Stimulated activated naive CD8-positive, alpha-beta T cell treated with anti-CD3 and anti-CD28 coated beads, Interleukin-15, amount 100 ng/mL, for 72 hours (primary cell): ENCODE results near the gene ACAP2.

Source experiments
- ATAC-seq: fragments of 150-1000 bp; cut with Tn5 transposase; 2 replicates; pipeline ENCODE4 v1.10.0; 2021; ENCODE audit warnings: mild to moderate bottlenecking, moderate library complexity
- DNase-seq, 2 donors: peaks; one replicate each; pipeline ENCODE4 v3.0.0; 2021 to 2022
- H3K27ac Mint-ChIP-seq, 2 donors: one replicate each; pipeline ENCODE4 v1.8.0; 2022; ENCODE audit warnings: mild to moderate bottlenecking in 2 of 2, mixed read lengths in 2 of 2, moderate library complexity in 2 of 2
- H3K27me3 Mint-ChIP-seq: one replicate; pipeline ENCODE4 v1.8.0; 2022; ENCODE audit warnings: mixed read lengths
- H3K4me1 Mint-ChIP-seq: one replicate; pipeline ENCODE4 v1.8.0; 2022; ENCODE audit warnings: mild to moderate bottlenecking, mixed read lengths
- H3K4me3 Mint-ChIP-seq, 2 donors: one replicate each; pipeline ENCODE4 v1.8.0; 2022; ENCODE audit warnings: mild to moderate bottlenecking in 2 of 2, mixed read lengths in 2 of 2, moderate library complexity in 1 of 2
- H3K9me3 Mint-ChIP-seq, 2 donors: one replicate each; pipeline ENCODE4 v1.8.0; 2022; ENCODE audit warnings: mixed read lengths in 2 of 2

Gene ACAP2

DNA sequence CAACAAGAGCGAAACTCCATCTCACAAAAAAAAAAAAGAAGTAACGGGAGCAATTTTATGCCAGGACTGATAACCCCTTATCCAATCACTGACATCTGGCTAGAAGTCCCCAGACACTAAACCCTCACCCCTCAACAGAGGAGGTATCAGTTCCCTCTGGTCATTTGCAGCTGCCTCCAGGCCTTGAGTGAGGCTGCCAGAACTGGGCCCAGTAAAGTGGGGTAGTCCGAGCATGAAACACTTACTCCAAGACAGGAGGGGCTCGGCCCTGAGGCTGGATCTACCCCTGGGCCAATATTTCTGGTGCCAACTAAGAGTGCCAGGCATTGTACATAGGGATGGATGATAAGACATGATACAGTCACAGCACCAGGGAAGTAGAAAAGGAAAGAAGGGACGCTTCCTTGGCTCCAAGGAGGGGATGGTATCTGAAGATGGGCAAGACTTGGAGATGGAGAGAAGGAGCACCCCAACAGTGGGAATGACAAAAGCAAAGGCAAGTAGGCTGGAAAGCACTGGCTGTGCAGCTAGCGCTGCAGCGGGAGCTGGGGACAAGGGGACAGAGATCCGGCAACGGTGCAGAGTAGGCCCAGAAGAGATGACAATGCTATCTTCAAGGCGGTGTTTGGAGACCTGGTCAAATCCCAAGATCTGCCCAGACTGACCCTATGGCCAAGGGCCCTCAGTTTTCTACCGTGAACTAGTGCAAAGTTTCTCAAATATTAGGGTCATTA, 174.1 kb downstream of the ACAP2 start:
- Mint-ChIP-seq H3K4me3 (peak overlapping the region; percentile 1 to 87), H3K27me3 (no peaks in the 10 kb centered on the region), H3K27ac (no peak overlapping the region), H3K9me3 (no peaks in the 10 kb centered on the region), H3K4me1 (peaks cover 61% of the 10 kb centered on the region)
- DNase-seq: no peak
- ATAC-seq: no peak

DNA sequence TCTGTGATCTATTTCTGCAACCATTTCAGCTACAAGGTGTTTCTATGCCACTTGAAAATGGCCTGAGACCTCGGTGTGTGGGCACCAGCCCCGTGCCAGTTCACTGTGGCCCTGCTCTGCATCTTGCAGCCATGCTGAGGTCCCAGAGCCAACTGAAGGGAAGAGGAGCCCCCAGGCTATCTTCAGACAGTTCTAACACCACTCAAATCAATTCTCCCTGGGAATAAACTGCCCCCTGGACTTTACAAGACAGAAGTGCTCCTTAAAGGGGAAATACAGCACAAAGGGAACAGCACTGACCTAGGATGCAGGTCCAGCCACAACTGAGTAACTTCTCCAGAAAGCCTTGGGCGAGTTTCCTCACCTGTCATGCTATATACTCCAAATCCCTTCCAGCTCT, 175.7 kb downstream of the ACAP2 start:
- no peak overlapping the region for H3K27ac Mint-ChIP-seq
- no peaks in the 10 kb centered on the region for H3K27me3 Mint-ChIP-seq
- DNase-seq: no peak
- no peak overlapping the region for H3K4me3 Mint-ChIP-seq
- H3K9me3 Mint-ChIP-seq: no peaks in the 10 kb centered on the region
- ATAC-seq: no peak
- H3K4me1 Mint-ChIP-seq: peaks cover 64% of the 10 kb centered on the region

DNA sequence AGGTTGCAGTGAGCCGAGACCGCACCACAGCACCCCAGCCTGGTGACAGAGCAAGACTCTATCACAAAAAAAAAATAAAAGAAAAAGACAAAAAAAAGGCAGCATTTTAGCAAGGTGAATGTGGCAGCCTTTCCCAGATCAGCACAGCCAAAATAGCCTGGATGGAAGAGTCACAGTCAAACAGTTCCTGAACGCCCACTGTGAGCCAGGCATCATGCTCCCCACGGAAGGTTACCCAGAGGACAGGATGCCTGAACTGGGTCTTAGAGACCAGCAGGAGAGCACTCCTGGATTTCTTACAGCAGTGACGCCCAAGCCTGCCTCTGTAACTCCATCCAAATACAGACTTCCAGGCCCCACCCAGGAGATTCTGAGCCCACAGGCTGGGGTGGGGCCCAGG, 176.4 kb downstream of the ACAP2 start:
- H3K9me3 Mint-ChIP-seq: no peaks in the 10 kb centered on the region
- H3K4me3 Mint-ChIP-seq: no peak overlapping the region
- H3K27me3 Mint-ChIP-seq: no peaks in the 10 kb centered on the region
- H3K27ac Mint-ChIP-seq: no peak overlapping the region
- peaks cover 59% of the 10 kb centered on the region for H3K4me1 Mint-ChIP-seq
- DNase-seq (no peak), ATAC-seq (no peak)

DNA sequence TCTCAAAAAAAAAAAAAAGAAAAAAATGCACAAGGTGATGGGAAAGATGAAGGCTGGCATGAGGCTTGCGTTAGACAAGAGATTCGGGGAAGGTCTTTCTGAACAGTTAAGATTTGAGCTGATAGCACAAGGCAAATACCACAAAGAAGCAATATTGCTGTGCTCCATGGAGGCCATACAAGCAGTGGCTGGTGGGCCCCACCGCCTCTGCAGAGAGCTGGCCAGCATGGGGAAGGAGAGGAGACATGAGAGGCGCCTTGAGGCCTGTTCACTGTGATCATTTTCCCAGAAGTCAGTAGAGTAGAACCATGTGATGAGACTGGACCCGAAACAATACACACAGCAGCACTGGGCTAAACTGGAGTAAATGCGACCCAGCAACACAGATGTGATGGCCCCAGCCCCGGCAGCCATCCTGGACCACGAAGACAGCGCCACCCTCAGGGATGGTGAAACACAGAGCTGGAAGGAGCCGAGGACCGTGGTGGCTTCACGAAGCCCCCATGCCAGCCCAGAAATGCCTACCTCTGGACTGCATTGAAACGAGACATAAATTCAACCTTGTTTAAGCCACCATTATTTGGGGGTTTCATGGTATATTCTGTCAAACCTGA, 177.3 kb downstream of the ACAP2 start:
- DNase-seq (no peak), ATAC-seq (no peak)
- H3K4me3 Mint-ChIP-seq: no peak overlapping the region

DNA sequence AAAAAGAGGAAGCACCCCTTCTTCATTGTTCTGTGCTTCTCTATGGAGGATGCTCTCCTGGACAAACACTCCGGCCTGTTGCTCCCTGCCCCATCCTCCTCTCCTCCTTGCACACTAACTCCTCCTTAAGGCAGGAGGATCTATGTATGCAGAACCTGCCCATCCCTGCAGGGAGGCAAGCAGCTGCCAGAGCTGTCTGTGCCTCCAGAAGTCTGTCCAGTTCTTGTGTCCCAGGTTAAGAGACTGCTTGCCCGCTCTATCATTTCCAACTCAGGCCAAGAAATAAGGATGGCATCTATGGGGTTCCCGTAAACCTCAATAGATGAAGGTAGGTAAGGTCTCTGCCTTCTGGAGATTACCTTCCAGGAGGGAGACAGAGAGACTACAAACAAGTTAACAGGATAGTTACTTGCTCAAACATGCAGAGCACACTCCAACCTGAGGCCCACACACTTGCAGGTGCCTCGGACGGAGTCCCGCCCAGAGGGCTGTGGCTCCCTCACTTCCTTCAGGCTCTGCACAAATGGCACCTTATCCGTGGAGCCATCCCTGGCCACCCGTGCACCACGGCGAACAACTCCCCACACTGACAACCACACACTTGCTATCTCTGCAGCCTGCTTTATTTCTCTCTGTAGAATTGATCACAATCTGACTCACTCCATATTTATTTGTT, 178.8 kb downstream of the ACAP2 start:
- H3K27me3 Mint-ChIP-seq: no peaks in the 10 kb centered on the region
- no peaks in the 10 kb centered on the region for H3K9me3 Mint-ChIP-seq
- H3K27ac Mint-ChIP-seq: peak overlapping the region in 1 of 2 donors; percentile 30
- ATAC-seq: no peak
- H3K4me1 Mint-ChIP-seq: peaks cover 61% of the 10 kb centered on the region
- no peak for DNase-seq
- no peak overlapping the region for H3K4me3 Mint-ChIP-seq

More for the DNA sequence above, 177.3 kb downstream of the ACAP2 start:
- H3K27me3 Mint-ChIP-seq: no peaks in the 10 kb centered on the region
- H3K27ac Mint-ChIP-seq: no peak overlapping the region
- H3K4me1 Mint-ChIP-seq: peaks cover 68% of the 10 kb centered on the region
- H3K9me3 Mint-ChIP-seq: no peaks in the 10 kb centered on the region

DNA sequence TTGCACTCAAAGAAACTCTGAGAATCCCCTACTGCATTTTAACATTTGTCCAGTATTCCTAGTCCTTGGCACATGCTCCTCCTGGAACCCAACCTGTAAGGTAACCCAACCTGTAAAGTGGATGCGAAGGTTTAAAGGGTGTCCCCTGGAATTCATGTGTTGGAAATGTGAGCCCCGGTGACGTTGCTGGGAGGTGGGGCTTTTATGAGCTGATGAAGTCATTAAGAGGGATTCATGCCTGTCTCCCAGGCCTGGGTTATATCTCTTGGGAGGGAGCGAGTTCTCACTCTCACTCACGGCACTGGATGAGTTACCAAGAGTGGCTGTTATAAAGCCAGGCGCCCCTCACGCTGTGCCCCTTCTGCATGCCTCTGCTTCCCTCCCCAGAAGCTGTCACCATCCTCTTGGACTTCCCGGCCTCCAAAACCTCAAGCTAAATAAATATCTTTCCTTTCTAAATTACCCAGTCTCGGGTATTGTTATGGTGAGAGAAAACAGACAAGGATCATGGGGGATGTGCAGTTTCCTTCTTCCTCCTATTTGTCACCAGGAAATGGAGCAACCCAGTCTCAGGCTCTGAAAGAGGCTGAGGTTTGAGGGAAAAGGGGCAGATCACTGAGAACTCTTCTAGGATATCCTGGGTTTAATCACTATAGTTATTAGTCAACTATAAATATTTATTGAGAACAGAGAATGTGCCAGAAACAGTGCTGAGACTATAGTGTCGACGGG, 179.5 kb downstream of the ACAP2 start:
- ATAC-seq (no peak), DNase-seq (no peak)
- Mint-ChIP-seq H3K9me3 (no peaks in the 10 kb centered on the region), H3K27me3 (no peaks in the 10 kb centered on the region), H3K4me3 (no peak overlapping the region), H3K4me1 (peaks cover 61% of the 10 kb centered on the region), H3K27ac (no peak overlapping the region)

DNA sequence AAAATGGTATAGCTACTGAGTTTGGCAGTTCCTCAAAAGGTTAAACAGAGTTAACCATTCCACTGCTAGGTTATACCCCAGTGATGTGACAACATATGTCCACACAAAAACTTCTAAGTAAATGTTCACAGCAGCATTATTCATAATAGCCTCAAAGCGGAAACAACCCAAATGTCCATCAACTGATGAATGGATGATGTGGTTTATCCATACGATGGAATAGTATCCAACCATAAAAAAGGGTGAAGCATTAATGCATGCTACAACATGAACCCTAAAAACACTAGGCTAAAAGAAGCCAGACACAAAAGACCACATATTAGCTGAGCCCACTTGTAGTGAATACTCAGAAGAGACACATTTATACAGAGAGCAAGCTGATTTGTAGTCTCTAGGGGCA, 180.9 kb downstream of the ACAP2 start:
- Mint-ChIP-seq H3K4me1 (peaks cover 64% of the 10 kb centered on the region), H3K27ac (no peak overlapping the region), H3K9me3 (no peaks in the 10 kb centered on the region), H3K4me3 (no peak overlapping the region), H3K27me3 (no peaks in the 10 kb centered on the region)
- ATAC-seq: no peak
- DNase-seq: no peak

DNA sequence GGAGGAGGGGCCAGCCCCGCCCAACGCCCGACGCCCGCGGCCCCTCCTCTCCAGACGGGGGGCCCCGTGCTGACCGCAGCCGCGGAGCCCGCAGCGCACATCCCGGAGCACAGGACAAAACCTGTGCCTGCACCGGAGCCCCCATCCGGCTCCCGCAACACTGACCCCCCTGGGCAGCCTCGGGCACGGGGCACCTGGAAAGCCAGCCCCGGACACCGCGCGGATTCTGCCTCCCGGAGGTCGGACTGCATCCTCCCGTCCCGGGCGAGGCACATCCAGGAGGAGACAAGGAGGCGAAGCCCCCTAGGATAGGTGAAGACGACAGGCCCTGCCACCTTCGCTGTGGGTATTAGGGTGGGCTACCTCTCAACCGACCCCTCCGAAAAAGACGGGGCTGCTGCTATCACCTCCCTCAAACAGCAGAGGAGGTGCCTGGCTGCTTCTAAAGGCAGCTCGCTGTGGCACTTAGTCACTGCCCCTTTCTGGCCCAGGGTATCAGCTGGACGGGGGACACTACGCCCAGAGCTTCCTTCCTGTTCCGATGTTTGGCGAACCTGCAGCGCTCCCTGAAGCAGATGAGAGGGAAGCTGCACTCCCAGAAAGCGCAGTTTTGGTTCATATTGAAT, 182.4 kb downstream of the ACAP2 start:
- Mint-ChIP-seq H3K9me3 (no peaks in the 10 kb centered on the region), H3K27me3 (no peaks in the 10 kb centered on the region), H3K4me3 (peak overlapping the region; percentile 82 to 85), H3K4me1 (peaks cover 56% of the 10 kb centered on the region), H3K27ac (peak overlapping the region in 1 of 2 donors; percentile 82)
- ATAC-seq: peak; percentile 7
- no peak for DNase-seq

DNA sequence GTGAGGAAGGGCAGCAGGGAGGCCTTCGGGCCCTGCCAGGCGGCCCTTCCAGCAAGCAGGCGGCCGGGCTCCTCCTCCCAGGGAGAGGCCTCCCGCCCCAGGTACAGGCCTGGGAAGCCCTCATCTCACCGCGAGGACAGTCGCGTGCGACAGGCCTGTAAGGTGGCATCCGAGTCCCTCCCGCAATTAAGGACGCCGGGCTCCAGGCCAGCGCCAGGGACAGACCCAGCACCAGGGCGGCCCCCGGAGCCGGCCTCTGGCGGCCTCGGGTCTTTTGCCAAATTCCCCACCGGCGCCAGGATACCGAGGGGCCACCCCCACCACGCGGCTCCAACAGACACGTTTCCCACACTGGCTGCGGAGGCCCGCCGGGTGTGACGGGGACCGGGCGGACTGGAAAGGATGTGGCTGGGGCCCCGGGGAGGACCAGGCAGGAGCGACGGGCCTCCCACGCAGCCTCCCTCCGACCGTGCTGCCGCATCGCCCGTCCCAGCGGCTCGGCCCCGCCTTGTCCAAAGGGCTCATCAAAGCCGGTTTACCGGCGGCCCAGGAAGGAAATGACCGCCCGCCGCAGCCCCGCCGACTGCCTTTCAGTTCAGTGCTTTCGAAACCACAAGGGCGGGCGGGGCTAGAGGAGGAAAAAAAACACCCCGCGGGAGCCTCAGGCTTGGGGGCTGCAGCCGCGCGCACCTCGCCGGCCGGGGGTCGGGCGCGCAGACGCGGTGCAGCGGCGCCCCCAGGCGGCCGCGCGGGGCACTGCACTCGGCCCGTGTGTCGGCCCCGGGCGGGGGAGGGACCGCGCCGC, 183.1 kb downstream of the ACAP2 start:
- H3K27ac Mint-ChIP-seq: peak overlapping the region; percentile 67 to 74
- ATAC-seq (peak; percentile 85), DNase-seq (peak; percentile 95 to 96)
- peak overlapping the region; percentile 51 to 79 for H3K4me3 Mint-ChIP-seq
- H3K4me1 Mint-ChIP-seq: peaks cover 48% of the 10 kb centered on the region
- no peaks in the 10 kb centered on the region for H3K9me3 Mint-ChIP-seq
- H3K27me3 Mint-ChIP-seq: no peaks in the 10 kb centered on the region

DNA sequence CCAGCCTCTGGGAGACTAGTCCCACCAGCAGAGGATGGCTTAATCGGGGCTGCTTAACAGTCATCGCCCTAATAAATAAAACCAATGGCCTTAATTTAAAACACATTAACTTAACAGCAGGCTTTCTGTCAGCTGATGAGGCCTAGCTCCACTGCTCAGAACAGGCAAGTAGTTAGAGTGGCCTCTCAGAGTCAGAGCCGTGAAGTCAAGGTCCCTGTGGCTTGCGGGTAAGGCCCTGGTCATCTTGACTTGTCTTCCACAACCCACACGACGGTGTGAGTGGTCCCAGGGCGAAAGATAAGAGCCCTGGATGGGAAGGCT, 183.7 kb downstream of the ACAP2 start:
- Mint-ChIP-seq H3K4me1 (peaks cover 43% of the 10 kb centered on the region), H3K27ac (no peak overlapping the region), H3K4me3 (peak overlapping the region; percentile 29 to 79), H3K9me3 (no peaks in the 10 kb centered on the region), H3K27me3 (no peaks in the 10 kb centered on the region)
- DNase-seq: no peak
- peak; percentile 25 for ATAC-seq

DNA sequence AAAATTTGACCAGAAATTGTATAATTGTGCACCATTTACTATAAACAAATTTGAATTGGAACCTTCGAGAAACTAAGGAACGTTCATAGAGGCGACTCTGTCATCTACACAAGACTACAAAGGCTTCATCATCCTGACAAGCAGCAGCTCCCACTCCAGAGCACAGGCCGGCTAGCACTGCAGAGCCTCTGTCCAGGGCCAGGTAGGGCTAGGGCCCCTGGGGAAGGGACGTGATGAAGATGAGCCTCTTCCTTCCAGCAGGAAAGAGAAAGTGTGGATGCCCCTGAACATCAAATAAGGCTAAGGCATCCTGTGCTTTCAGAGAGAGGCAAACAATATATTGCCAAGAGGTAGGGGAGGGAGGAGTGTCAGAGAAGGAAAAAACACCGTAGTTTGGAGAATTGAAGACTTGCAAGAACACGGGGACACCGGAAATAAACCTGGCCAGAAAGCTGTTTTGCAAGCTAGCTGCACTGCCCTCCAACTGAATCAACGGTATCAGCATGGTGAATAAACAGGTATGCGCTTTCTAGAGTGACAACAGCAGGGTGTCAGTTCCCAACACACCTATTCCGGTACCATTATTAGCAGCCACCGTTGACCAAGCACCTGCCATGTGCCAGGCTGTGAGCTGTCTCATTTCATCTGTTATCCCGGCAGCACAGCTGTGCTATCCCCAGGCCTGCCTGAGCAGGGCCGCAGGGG, 184.2 kb downstream of the ACAP2 start:
- peak; percentile 0 for ATAC-seq
- peak in 1 of 2 donors; percentile 30 for DNase-seq
- Mint-ChIP-seq H3K4me1 (peaks cover 38% of the 10 kb centered on the region), H3K9me3 (no peaks in the 10 kb centered on the region), H3K27me3 (no peaks in the 10 kb centered on the region), H3K27ac (peak overlapping the region in 1 of 2 donors; percentile 73), H3K4me3 (peak overlapping the region; percentile 29 to 79)

DNA sequence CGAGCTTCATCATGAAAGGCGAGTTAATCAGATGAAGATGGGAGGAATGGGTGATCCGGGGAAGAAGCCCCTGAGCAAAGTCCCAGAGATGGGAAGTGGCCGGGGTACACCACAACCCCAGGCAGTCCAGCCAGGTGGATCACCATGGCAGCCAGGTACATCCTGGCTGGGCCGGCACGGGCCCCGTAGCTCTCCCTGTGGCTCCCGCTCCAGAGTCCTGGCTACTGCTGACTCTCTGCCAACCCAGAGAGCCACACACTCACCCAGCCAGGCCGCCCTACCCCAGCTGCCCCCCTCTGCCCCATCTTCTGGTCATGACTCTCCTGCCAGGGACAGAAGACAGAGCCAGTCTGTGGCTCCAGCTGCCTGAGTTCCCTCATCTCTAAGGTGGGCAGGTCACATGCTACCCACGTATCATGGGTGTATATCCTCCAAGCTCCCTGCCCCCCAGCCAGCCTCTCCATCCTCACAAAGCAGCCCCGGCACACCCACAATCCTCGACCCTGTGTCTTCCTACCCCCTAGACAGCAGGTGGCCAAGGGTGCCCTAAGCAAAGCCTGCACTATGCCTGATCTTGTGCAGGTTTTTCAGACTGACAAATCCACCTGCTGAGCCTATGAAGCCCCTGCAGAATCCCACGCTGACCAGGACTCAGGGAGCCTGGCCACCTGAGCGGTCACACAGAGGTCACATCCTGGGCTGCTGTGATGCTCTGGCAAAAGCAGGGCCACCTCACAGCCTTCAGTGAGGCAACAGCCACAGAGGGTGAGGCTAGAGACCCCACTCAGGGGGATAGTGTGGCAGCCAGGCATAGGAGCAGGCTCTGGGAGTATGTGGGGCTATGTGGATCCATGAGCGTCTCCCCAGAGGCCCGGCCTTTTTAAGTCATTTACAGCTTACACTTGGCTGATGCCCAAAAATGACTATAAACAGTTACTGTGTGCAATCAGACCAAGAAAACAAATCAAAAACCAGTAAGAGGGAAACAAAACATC, 185.1 kb downstream of the ACAP2 start:
- peaks cover 39% of the 10 kb centered on the region for H3K4me1 Mint-ChIP-seq
- no peaks in the 10 kb centered on the region for H3K9me3 Mint-ChIP-seq
- ATAC-seq (no peak), DNase-seq (no peak)
- no peaks in the 10 kb centered on the region for H3K27me3 Mint-ChIP-seq
- H3K4me3 Mint-ChIP-seq: no peak overlapping the region
- H3K27ac Mint-ChIP-seq: no peak overlapping the region

DNA sequence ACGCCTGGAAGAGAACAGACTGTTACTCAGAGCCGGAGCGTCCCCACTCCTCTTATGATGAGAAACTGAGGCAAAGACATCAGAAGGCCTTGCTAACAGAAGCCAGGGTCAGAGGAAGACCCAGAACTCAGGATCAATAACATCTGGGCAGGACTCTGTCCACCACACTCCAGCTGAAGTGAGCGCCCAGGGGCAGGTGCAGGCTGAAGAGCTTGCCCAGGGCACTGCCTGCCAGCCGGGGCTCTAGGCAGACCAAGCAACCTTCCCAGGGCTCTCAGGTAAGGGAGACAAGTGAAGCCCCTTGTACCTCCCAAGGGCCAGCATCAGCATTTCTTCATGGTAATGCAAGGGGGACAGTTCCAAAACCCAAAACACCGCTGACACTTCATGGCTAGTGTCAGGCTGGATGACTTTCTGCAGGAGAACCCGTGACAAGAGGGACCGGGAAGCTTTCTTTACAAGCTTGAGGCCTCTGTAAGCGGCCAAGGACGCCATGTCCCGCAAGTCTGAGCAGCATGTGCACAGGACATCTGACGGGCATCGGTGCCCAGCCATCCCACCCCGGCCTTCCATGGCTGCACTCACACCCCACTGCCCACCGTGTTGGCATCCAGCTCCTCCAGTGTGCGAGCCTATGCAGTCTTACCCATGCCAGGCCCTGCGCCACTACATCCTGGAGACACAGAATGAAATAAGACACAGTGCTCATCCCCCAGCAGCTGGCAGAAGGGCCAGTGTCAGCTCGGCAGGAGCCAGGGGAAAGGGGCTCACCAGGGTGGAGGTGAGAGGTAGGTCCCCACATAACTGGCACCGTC, 186.0 kb downstream of the ACAP2 start:
- DNase-seq (no peak), ATAC-seq (no peak)
- no peak overlapping the region for H3K4me3 Mint-ChIP-seq
- H3K9me3 Mint-ChIP-seq: no peaks in the 10 kb centered on the region
- no peak overlapping the region for H3K27ac Mint-ChIP-seq
- H3K4me1 Mint-ChIP-seq: peaks cover 48% of the 10 kb centered on the region
- no peaks in the 10 kb centered on the region for H3K27me3 Mint-ChIP-seq
